Neural cell (in vitro differentiated cells): Measurements from ENCODE around the gene FYN. TPM values are rescaled to one million over a fixed set of nuclear protein-coding genes. Genes with fewer than 3 reads are reported as not detected.

Experiments
- H2AFZ ChIP-seq: fragments of 200-600, 300-800 bp; sonication (generic), shearing (Covaris generic); 2 replicates; pipeline ENCODE4 v1.6.0; 2014; ENCODE audit warnings: low read depth, mild to moderate bottlenecking, antibody characterized with exemption, low read length, moderate library complexity
- H3F3A ChIP-seq: fragments of 200-600 bp; shearing (Covaris generic); 2 replicates; pipeline ENCODE4 v1.6.1; 2016; ENCODE audit warnings: mild to moderate bottlenecking, moderate library complexity, mixed read lengths, antibody characterized with exemption, low read length; ENCODE audit not compliant: insufficient read depth, poor library complexity, severe bottlenecking
- H3K27ac ChIP-seq: fragments of 200-600, 300-800 bp; sonication (generic), shearing (Covaris generic); 2 replicates; pipeline ENCODE4 v1.5.1; 2014; ENCODE audit warnings: mild to moderate bottlenecking, low read length, moderate library complexity
- H3K27me3 ChIP-seq: fragments of 300-800, 200-600 bp; sonication (generic), shearing (Covaris generic); 2 replicates; pipeline ENCODE4 v1.6.0; 2014; ENCODE audit warnings: mild to moderate bottlenecking, low read depth, low read length, moderate library complexity; ENCODE audit not compliant: insufficient read depth
- H3K36me3 ChIP-seq: fragments of 300-800, 200-600 bp; sonication (generic), shearing (Covaris generic); 2 replicates; pipeline ENCODE4 v1.5.1; 2014; ENCODE audit warnings: mild to moderate bottlenecking, antibody characterized with exemption, low read length, moderate library complexity; ENCODE audit not compliant: insufficient read depth
- H3K4me2 ChIP-seq: fragments of 300-800, 200-600 bp; sonication (generic), shearing (Covaris generic); 2 replicates; pipeline ENCODE4 v1.6.0; 2014; ENCODE audit warnings: mild to moderate bottlenecking, low read length
- H3K4me3 ChIP-seq: fragments of 300-800, 200-600 bp; sonication (generic), shearing (Covaris generic); 2 replicates; pipeline ENCODE4 v1.5.1; 2014; ENCODE audit warnings: mild to moderate bottlenecking, low read length, moderate library complexity
- H3K79me2 ChIP-seq: fragments of 200-600 bp; shearing (Covaris generic); replicated peaks from 2 replicates; pipeline ENCODE4 v1.6.0; 2014; ENCODE audit warnings: mild to moderate bottlenecking, low read length, moderate library complexity; ENCODE audit not compliant: insufficient read depth
- H3K9ac ChIP-seq: fragments of 300-800, 200-600 bp; sonication (generic), shearing (Covaris generic); 2 replicates; pipeline ENCODE4 v1.6.1; 2016; ENCODE audit warnings: mild to moderate bottlenecking, low read length, mixed read lengths
- H3K9me2 ChIP-seq: fragments of 200-600 bp; shearing (Covaris generic); 2 replicates; pipeline ENCODE4 v1.6.1; 2016; ENCODE audit warnings: mild to moderate bottlenecking, low read length, mixed read lengths; ENCODE audit not compliant: insufficient read depth
- H3K9me3 ChIP-seq: fragments of 200-600, 300-800 bp; sonication (generic), shearing (Covaris generic); 2 replicates; pipeline ENCODE4 v1.6.1; 2016; ENCODE audit warnings: mild to moderate bottlenecking, mixed run types, low read length, moderate library complexity, mixed read lengths
- H4K20me1 ChIP-seq: fragments of 200-600 bp; shearing (Covaris generic); 2 replicates; pipeline ENCODE4 v1.6.1; 2016; ENCODE audit warnings: mild to moderate bottlenecking, mixed run types; ENCODE audit not compliant: insufficient read depth
- EP300 ChIP-seq: fragments of 450-650 bp; conservative IDR thresholded peaks from 2 replicates; pipeline ENCODE4 v1.6.1; 2014; ENCODE audit warnings: antibody characterized with exemption, mild to moderate bottlenecking, moderate library complexity; ENCODE audit not compliant: poor library complexity, severe bottlenecking
- EZH2 ChIP-seq: fragments of 200-600, 300-800 bp; shearing (Covaris generic), sonication (generic); IDR thresholded peaks from 2 replicates; pipeline ENCODE4 v1.6.1; 2014; ENCODE audit warnings: antibody characterized with exemption, low read length, borderline replicate concordance, mild to moderate bottlenecking; ENCODE audit not compliant: insufficient read depth, poor library complexity, severe bottlenecking
- MXI1 ChIP-seq: fragments of 450-650 bp; conservative IDR thresholded peaks from 2 replicates; pipeline ENCODE4 v1.6.1; 2014; ENCODE audit warnings: antibody characterized with exemption, mild to moderate bottlenecking; ENCODE audit not compliant: poor library complexity, severe bottlenecking
- POLR2AphosphoS5 ChIP-seq: IDR thresholded peaks from 2 replicates; pipeline ENCODE4 v1.6.1; 2012
- RAD21 ChIP-seq: fragments of 450-650 bp; conservative IDR thresholded peaks from 2 replicates; pipeline ENCODE4 v1.6.1; 2014; ENCODE audit warnings: antibody characterized with exemption, mild to moderate bottlenecking, moderate library complexity
- SMC3 ChIP-seq: fragments of 450-650 bp; conservative IDR thresholded peaks from 2 replicates; pipeline ENCODE4 v1.6.1; 2014; ENCODE audit warnings: antibody characterized with exemption, mild to moderate bottlenecking, moderate library complexity; ENCODE audit not compliant: poor library complexity
- TAF1 ChIP-seq: IDR thresholded peaks from 2 replicates; pipeline ENCODE4 v1.6.1; 2012; ENCODE audit warnings: low read depth
- polyA plus RNA-seq: library from polyadenylated mRNA; depleted of rRNA; stranded (reverse); fragments of >200 nt; gene quantifications from 2 replicates; pipeline ENCODE4 v1.2.3, GENCODE V29; 2014
- TF ChIP-seq, protein P1 (sequence below): fragments of 450-650 bp; IDR thresholded peaks from 2 replicates; pipeline ENCODE4 v1.5.1; 2014; ENCODE audit warnings: antibody characterized with exemption, mild to moderate bottlenecking, moderate library complexity; ENCODE audit not compliant: poor library complexity, severe bottlenecking
- TF ChIP-seq, protein P2 (sequence below): IDR thresholded peaks from 2 replicates; pipeline ENCODE4 v1.6.1; 2012; ENCODE audit warnings: borderline replicate concordance

Gene FYN
- polyA plus RNA-seq, 1 donor from 2014 or later: 277 TPM

DNA sequence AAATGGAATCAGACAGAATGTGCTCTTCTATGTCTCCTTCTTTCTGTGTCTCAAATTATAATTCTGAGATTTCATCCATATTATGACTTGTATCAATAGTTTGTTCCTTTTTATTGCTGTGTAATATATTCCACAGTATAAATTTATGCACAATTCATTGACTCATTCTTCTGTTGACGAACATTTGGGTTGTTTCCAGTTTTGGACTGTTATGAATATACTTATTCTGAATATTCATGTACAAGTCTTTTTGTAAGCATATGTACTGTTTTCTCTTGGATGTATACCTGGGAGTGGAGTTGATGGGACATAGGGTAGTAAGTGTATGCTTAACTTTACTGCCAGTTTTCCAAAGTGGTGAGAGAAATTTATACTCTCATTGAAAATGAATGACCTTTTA lies 239.4 kb downstream of the FYN start:
- Histone ChIP-seq H3K27ac (no peak overlapping the region), H3F3A (no peaks in the 10 kb centered on the region), H3K9me2 (no peaks in the 10 kb centered on the region), H3K27me3 (no peaks in the 10 kb centered on the region), H3K36me3 (no peaks in the 10 kb centered on the region), H3K4me3 (no peak overlapping the region), H3K9me3 (peaks cover 8% of the 10 kb centered on the region), H3K79me2 (no peaks in the 10 kb centered on the region), H3K9ac (no peak overlapping the region), H3K4me2 (no peak overlapping the region), H4K20me1 (no peaks in the 10 kb centered on the region), H2AFZ (no peak overlapping the region)
- TF ChIP-seq TAF1: no peak

DNA sequence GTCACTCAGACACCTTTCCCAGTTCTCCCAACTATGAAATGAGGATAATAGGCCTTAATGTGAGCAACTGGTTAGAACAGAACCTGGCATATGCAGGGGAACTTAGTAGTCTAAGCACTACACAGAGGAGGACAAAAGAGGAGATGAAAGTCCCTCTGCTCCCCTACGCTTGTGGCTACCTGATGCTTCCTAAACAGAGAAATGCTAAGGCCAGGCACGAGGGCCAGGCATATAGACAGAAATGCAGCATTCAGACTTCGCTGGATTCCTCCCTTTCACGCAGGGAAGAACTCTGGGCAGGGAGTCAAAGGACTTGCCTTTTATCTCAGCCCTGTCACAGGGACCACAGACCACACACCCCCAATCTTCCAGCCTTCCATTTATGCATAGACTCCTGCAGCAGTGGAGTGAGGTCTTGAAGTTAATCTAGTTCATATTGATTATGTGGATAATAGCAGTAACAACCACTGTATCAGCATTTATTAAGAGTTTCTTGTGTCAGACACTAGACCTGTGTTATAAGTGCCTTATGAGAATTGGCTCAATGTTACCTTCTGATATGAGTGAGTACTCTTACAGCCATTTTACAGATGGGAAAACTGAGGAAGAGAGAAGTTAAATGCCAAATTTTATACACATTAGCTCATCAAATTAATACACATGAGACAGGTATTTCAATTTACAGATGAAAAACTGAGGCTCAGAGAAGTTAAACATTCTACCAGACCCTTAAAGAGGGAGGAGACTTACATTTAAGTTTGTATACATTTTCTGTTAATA lies 240.6 kb downstream of the FYN start:
- H3K79me2 ChIP-seq: no peaks in the 10 kb centered on the region
- H4K20me1 ChIP-seq: no peaks in the 10 kb centered on the region
- H3K4me3 ChIP-seq: no peak overlapping the region
- H3K36me3 ChIP-seq: no peaks in the 10 kb centered on the region
- no peak overlapping the region for H3K4me2 ChIP-seq
- H3F3A ChIP-seq: no peaks in the 10 kb centered on the region
- TF ChIP-seq, protein P1, sequence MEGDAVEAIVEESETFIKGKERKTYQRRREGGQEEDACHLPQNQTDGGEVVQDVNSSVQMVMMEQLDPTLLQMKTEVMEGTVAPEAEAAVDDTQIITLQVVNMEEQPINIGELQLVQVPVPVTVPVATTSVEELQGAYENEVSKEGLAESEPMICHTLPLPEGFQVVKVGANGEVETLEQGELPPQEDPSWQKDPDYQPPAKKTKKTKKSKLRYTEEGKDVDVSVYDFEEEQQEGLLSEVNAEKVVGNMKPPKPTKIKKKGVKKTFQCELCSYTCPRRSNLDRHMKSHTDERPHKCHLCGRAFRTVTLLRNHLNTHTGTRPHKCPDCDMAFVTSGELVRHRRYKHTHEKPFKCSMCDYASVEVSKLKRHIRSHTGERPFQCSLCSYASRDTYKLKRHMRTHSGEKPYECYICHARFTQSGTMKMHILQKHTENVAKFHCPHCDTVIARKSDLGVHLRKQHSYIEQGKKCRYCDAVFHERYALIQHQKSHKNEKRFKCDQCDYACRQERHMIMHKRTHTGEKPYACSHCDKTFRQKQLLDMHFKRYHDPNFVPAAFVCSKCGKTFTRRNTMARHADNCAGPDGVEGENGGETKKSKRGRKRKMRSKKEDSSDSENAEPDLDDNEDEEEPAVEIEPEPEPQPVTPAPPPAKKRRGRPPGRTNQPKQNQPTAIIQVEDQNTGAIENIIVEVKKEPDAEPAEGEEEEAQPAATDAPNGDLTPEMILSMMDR: no peak
- TF ChIP-seq POLR2AphosphoS5 (no peak), SMC3 (no peak), EP300 (no peak), MXI1 (no peak), RAD21 (no peak), EZH2 (no peak), TAF1 (no peak)
- TF ChIP-seq, protein P2, sequence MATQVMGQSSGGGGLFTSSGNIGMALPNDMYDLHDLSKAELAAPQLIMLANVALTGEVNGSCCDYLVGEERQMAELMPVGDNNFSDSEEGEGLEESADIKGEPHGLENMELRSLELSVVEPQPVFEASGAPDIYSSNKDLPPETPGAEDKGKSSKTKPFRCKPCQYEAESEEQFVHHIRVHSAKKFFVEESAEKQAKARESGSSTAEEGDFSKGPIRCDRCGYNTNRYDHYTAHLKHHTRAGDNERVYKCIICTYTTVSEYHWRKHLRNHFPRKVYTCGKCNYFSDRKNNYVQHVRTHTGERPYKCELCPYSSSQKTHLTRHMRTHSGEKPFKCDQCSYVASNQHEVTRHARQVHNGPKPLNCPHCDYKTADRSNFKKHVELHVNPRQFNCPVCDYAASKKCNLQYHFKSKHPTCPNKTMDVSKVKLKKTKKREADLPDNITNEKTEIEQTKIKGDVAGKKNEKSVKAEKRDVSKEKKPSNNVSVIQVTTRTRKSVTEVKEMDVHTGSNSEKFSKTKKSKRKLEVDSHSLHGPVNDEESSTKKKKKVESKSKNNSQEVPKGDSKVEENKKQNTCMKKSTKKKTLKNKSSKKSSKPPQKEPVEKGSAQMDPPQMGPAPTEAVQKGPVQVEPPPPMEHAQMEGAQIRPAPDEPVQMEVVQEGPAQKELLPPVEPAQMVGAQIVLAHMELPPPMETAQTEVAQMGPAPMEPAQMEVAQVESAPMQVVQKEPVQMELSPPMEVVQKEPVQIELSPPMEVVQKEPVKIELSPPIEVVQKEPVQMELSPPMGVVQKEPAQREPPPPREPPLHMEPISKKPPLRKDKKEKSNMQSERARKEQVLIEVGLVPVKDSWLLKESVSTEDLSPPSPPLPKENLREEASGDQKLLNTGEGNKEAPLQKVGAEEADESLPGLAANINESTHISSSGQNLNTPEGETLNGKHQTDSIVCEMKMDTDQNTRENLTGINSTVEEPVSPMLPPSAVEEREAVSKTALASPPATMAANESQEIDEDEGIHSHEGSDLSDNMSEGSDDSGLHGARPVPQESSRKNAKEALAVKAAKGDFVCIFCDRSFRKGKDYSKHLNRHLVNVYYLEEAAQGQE: no peak
- H3K9me2 ChIP-seq: no peaks in the 10 kb centered on the region
- no peak overlapping the region for H3K27ac ChIP-seq
- H3K9me3 ChIP-seq: peaks cover 8% of the 10 kb centered on the region
- no peak overlapping the region for H3K9ac ChIP-seq
- no peak overlapping the region for H2AFZ ChIP-seq
- no peaks in the 10 kb centered on the region for H3K27me3 ChIP-seq
